A172 (cell line): ENCODE measurements around the gene HTR3B. TPM values are rescaled to one million over a fixed set of nuclear protein-coding genes. Genes with fewer than 3 reads are reported as not detected.
"Not testable (repeated sequence)": the region's sequence is repeated elsewhere in the genome, so short reads cannot be mapped to it uniquely, and the experiment has no call there.

Experiments used
- DNase-seq: peaks from one replicate; pipeline ENCODE4 v3.0.0-alpha.2; 2015; ENCODE audit warnings: low spot score
- total RNA-seq: library from RNA; depleted of rRNA; stranded (reverse); fragments of >200 nt; shearing (Covaris generic); gene quantifications from 2 replicates; pipeline ENCODE4 v1.2.3, GENCODE V29; 2014

The HTR3B gene
- total RNA-seq, 1 experiment from 2014 or later: not detected

GRCh38 chr11:113946162-113946561, 41.6 kb downstream of the HTR3B start:
- DNase-seq: not testable (repeated sequence)

- DNase-seq: no peak
Measured at GRCh38 chr11:113947994-113948393, 43.4 kb downstream of the HTR3B start.

GRCh38 chr11:113949891-113950290, 45.3 kb downstream of the HTR3B start:
- DNase-seq: no peak

GRCh38 chr11:113951537-113951936, 46.9 kb downstream of the HTR3B start:
- DNase-seq: no peak

GRCh38 chr11:113952070-113952469, 47.5 kb downstream of the HTR3B start:
- no peak for DNase-seq

- DNase-seq: no peak
Measured at GRCh38 chr11:113952588-113952987, 48.0 kb downstream of the HTR3B start.

- DNase-seq: no peak
Measured at GRCh38 chr11:113954235-113954634, 49.6 kb downstream of the HTR3B start.

GRCh38 chr11:113956986-113957385, 52.4 kb downstream of the HTR3B start:
- DNase-seq: no peak

- DNase-seq: no peak
Measured at GRCh38 chr11:113960702-113961330, 56.2 kb downstream of the HTR3B start.

GRCh38 chr11:113967361-113967760, 62.8 kb downstream of the HTR3B start:
- DNase-seq: no peak

GRCh38 chr11:113971506-113972195, 67.1 kb downstream of the HTR3B start:
- DNase-seq: no peak

GRCh38 chr11:113974741-113975470, 70.3 kb downstream of the HTR3B start, which contains the start of gene HTR3A:
HTR3A (plus strand) TSS chr11:113975108; CDS start chr11:113975326, 218 bp downstream.
- peak; percentile 20 for DNase-seq

GRCh38 chr11:113977071-113977490, 72.5 kb downstream of the HTR3B start:
- no peak for DNase-seq

- DNase-seq: no peak
Measured at GRCh38 chr11:113977701-113978100, 73.1 kb downstream of the HTR3B start.

GRCh38 chr11:113979431-113979830, 74.8 kb downstream of the HTR3B start:
- DNase-seq: no peak

- no peak for DNase-seq
Measured at GRCh38 chr11:113980785-113981184, 76.2 kb downstream of the HTR3B start.

- DNase-seq: no peak
Measured at GRCh38 chr11:113982306-113982705, 77.7 kb downstream of the HTR3B start.

- DNase-seq: no peak
Measured at GRCh38 chr11:113984781-113985180, 80.2 kb downstream of the HTR3B start.

- DNase-seq: no peak
Measured at GRCh38 chr11:113985906-113986305, 81.3 kb downstream of the HTR3B start.

GRCh38 chr11:113986351-113987140, 82.0 kb downstream of the HTR3B start:
- DNase-seq: no peak

- DNase-seq: no peak
Measured at GRCh38 chr11:113989381-113989780, 84.8 kb downstream of the HTR3B start.

- DNase-seq: no peak
Measured at GRCh38 chr11:113989916-113990315, 85.3 kb downstream of the HTR3B start.
